Suppressor macrophage treated with lipopolysaccharide for 1 hour (primary cell): ENCODE results near the gene SLC49A3.
"Not testable (repeated sequence)": the region's sequence is repeated elsewhere in the genome, so short reads cannot be mapped to it uniquely, and the experiment has no call there.

Experiments used
- DNase-seq, 3 donors: peaks; one replicate each; pipeline ENCODE4 v3.0.0-alpha.2; 2020 to 2022

The SLC49A3 gene

GRCh38 chr4:688854-689681 is at the start of gene SLC49A3:
SLC49A3 (minus strand) TSS chr4:689151; CDS start chr4:689127, 24 bp downstream.
- peak; percentile 48 to 73 (median 63) for DNase-seq

- DNase-seq = not testable (repeated sequence)
Measured at GRCh38 chr4:736561-736960, 47.6 kb upstream of the SLC49A3 start.

GRCh38 chr4:735583-735982 is 46.6 kb upstream of the SLC49A3 start:
- no peak for DNase-seq

- no peak for DNase-seq
Measured at GRCh38 chr4:734951-735350, 46.0 kb upstream of the SLC49A3 start.

GRCh38 chr4:734075-734474 is 45.1 kb upstream of the SLC49A3 start:
- no peak for DNase-seq

GRCh38 chr4:733631-733980 is 44.7 kb upstream of the SLC49A3 start:
- DNase-seq = no peak

- DNase-seq = no peak
Measured at GRCh38 chr4:732911-733630, 44.1 kb upstream of the SLC49A3 start.

GRCh38 chr4:732486-732885 is 43.5 kb upstream of the SLC49A3 start:
- no peak for DNase-seq

GRCh38 chr4:731954-732353 is 43.0 kb upstream of the SLC49A3 start:
- DNase-seq = not testable (repeated sequence)

GRCh38 chr4:730946-731904 is 42.3 kb upstream of the SLC49A3 start:
- not testable (repeated sequence) for DNase-seq

GRCh38 chr4:730511-730910 is 41.6 kb upstream of the SLC49A3 start:
- no peak for DNase-seq

- DNase-seq = no peak
Measured at GRCh38 chr4:729336-730315, 40.7 kb upstream of the SLC49A3 start.

GRCh38 chr4:727576-727975 is 38.6 kb upstream of the SLC49A3 start:
- no peak for DNase-seq

GRCh38 chr4:726838-727237 is 37.9 kb upstream of the SLC49A3 start:
- DNase-seq = no peak

GRCh38 chr4:726235-726787 is 37.4 kb upstream of the SLC49A3 start:
- peak in 1 of 3 donors; percentile 8 for DNase-seq

- no peak for DNase-seq
Measured at GRCh38 chr4:725391-726234, 36.7 kb upstream of the SLC49A3 start.

- DNase-seq = no peak
Measured at GRCh38 chr4:723751-724530, 35.0 kb upstream of the SLC49A3 start.

- DNase-seq = no peak
Measured at GRCh38 chr4:722851-723360, 34.0 kb upstream of the SLC49A3 start.

- DNase-seq = no peak
Measured at GRCh38 chr4:722169-722725, 33.3 kb upstream of the SLC49A3 start.
